Measurements from ENCODE around the gene NDUFAF2.

DNA sequence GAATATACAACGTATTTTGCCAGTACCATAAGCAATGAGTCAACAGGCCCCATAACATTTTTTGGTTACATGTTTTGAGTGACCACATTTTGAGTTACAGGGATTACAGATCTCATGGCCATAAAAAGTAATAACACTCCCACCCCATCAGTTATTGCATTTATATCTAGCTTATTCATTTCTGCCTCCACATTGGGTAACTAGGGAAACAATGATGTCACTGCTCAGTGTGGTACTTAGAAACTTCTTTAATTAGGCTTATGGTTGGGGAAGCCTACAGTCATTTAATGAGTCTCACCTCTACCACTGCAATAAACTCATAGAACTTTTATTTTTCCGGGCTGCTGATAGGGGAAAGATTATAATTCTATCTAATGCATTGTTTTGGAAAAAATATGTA, 257.2 kb downstream of the NDUFAF2 start:
- TF ChIP-seq EZH2phosphoT487 (IDR thresholded peaks at IDR 0.05; ENCODE audit: unreplicated experiment) (no peak), CREB1 (CRISPR knock-in tag; IDR thresholded peaks at IDR 0.05; ENCODE audit: low read depth) (no peak), CTCF (conservative IDR thresholded peaks at IDR 0.05; ENCODE audit: low read depth in 2 of 2) (no peak), POLR2AphosphoS5 (IDR thresholded peaks at IDR 0.05; ENCODE audit: low read depth) (no peak), EZH2 (IDR thresholded peaks at IDR 0.05; ENCODE audit: low read depth, unreplicated experiment) (no peak), JUNB (IDR thresholded peaks at IDR 0.05; ENCODE audit: unreplicated experiment) (no peak), STAT1 (IDR thresholded peaks at IDR 0.05; ENCODE audit: unreplicated experiment) (no peak), ZNF114 (CRISPR knock-in tag; IDR thresholded peaks at IDR 0.05) (no peak), NANOG (IDR thresholded peaks at IDR 0.05; ENCODE audit: borderline replicate concordance) (no peak), ZNF462 (CRISPR knock-in tag; IDR thresholded peaks at IDR 0.05) (no peak), ZNF331 (CRISPR knock-in tag; IDR thresholded peaks at IDR 0.05; ENCODE audit: low read depth) (no peak)
- TF ChIP-seq, protein P1, sequence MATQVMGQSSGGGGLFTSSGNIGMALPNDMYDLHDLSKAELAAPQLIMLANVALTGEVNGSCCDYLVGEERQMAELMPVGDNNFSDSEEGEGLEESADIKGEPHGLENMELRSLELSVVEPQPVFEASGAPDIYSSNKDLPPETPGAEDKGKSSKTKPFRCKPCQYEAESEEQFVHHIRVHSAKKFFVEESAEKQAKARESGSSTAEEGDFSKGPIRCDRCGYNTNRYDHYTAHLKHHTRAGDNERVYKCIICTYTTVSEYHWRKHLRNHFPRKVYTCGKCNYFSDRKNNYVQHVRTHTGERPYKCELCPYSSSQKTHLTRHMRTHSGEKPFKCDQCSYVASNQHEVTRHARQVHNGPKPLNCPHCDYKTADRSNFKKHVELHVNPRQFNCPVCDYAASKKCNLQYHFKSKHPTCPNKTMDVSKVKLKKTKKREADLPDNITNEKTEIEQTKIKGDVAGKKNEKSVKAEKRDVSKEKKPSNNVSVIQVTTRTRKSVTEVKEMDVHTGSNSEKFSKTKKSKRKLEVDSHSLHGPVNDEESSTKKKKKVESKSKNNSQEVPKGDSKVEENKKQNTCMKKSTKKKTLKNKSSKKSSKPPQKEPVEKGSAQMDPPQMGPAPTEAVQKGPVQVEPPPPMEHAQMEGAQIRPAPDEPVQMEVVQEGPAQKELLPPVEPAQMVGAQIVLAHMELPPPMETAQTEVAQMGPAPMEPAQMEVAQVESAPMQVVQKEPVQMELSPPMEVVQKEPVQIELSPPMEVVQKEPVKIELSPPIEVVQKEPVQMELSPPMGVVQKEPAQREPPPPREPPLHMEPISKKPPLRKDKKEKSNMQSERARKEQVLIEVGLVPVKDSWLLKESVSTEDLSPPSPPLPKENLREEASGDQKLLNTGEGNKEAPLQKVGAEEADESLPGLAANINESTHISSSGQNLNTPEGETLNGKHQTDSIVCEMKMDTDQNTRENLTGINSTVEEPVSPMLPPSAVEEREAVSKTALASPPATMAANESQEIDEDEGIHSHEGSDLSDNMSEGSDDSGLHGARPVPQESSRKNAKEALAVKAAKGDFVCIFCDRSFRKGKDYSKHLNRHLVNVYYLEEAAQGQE (IDR thresholded peaks at IDR 0.05; ENCODE audit: unreplicated experiment), result no peak
- TF ChIP-seq, protein P2, sequence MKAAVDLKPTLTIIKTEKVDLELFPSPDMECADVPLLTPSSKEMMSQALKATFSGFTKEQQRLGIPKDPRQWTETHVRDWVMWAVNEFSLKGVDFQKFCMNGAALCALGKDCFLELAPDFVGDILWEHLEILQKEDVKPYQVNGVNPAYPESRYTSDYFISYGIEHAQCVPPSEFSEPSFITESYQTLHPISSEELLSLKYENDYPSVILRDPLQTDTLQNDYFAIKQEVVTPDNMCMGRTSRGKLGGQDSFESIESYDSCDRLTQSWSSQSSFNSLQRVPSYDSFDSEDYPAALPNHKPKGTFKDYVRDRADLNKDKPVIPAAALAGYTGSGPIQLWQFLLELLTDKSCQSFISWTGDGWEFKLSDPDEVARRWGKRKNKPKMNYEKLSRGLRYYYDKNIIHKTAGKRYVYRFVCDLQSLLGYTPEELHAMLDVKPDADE (IDR thresholded peaks at IDR 0.05), result no peak

Measured in GM23338 (cell line).